BLaER1 (cell line): ENCODE measurements around the gene CHST15.

Experiments
- H3K27ac ChIP-seq: shearing (Covaris generic); formaldehyde crosslinking; 2 replicates; pipeline ENCODE4 v1.8.1; 2022
- H3K27me3 ChIP-seq: shearing (Covaris generic); formaldehyde crosslinking; 2 replicates; pipeline ENCODE4 v1.8.1; 2022
- H3K36me3 ChIP-seq: shearing (Covaris generic); formaldehyde crosslinking; 2 replicates; pipeline ENCODE4 v1.8.1; 2022
- H3K4me1 ChIP-seq: shearing (Covaris generic); formaldehyde crosslinking; 2 replicates; pipeline ENCODE4 v1.8.1; 2022
- H3K4me2 ChIP-seq: shearing (Covaris generic); formaldehyde crosslinking; 2 replicates; pipeline ENCODE4 v1.8.1; 2022
- H3K4me3 ChIP-seq: shearing (Covaris generic); formaldehyde crosslinking; 2 replicates; pipeline ENCODE4 v1.8.1; 2022
- H3K9ac ChIP-seq: shearing (Covaris generic); formaldehyde crosslinking; 2 replicates; pipeline ENCODE4 v1.8.1; 2022
- H3K9me3 ChIP-seq: shearing (Covaris generic); formaldehyde crosslinking; 2 replicates; pipeline ENCODE4 v1.8.1; 2022
- H4K20me1 ChIP-seq: shearing (Covaris generic); formaldehyde crosslinking; 2 replicates; pipeline ENCODE4 v1.8.1; 2022
- Cebpa-rat ChIP-seq: shearing (Covaris generic); IDR thresholded peaks from 2 replicates; pipeline ENCODE4 v1.8.1; 2022

The CHST15 gene

GRCh38 chr10:123990889-123991288 is 102.5 kb downstream of the CHST15 start:
- Histone ChIP-seq H3K36me3 (no peaks in the 10 kb centered on the region), H3K4me1 (peaks cover 19% of the 10 kb centered on the region), H4K20me1 (peaks cover 9% of the 10 kb centered on the region; the same call in 1 of the 2 replicates), H3K4me3 (no peak overlapping the region), H3K9ac (no peak overlapping the region), H3K27me3 (peaks cover 8% of the 10 kb centered on the region), H3K4me2 (no peak overlapping the region), H3K9me3 (peaks cover 9% of the 10 kb centered on the region; the same call in 1 of the 2 replicates), H3K27ac (no peak overlapping the region)
- no peak for TF ChIP-seq Cebpa-rat

- no peak overlapping the region for H3K4me2 ChIP-seq
- H3K27ac ChIP-seq: no peak overlapping the region
- peaks cover 9% of the 10 kb centered on the region for H3K9me3 ChIP-seq
- peaks cover 8% of the 10 kb centered on the region for H3K27me3 ChIP-seq
- H3K4me1 ChIP-seq: no peaks in the 10 kb centered on the region
- H3K4me3 ChIP-seq: no peak overlapping the region
- H3K36me3 ChIP-seq: no peaks in the 10 kb centered on the region
- no peak for TF ChIP-seq Cebpa-rat
- no peak overlapping the region for H3K9ac ChIP-seq
- no peaks in the 10 kb centered on the region for H4K20me1 ChIP-seq
These were observed 104.7 kb downstream of the CHST15 start for GRCh38 chr10:123988694-123989093.

GRCh38 chr10:123986736-123987135 is 106.7 kb downstream of the CHST15 start:
- H3K9me3 ChIP-seq: peaks cover 8% of the 10 kb centered on the region
- H4K20me1 ChIP-seq: no peaks in the 10 kb centered on the region
- no peaks in the 10 kb centered on the region for H3K36me3 ChIP-seq
- H3K4me2 ChIP-seq: no peak overlapping the region
- H3K27me3 ChIP-seq: peaks cover 2% of the 10 kb centered on the region
- H3K27ac ChIP-seq: no peak overlapping the region
- H3K9ac ChIP-seq: no peak overlapping the region
- TF ChIP-seq Cebpa-rat: no peak
- no peak overlapping the region for H3K4me3 ChIP-seq
- H3K4me1 ChIP-seq: no peaks in the 10 kb centered on the region

- Histone ChIP-seq H3K27ac (no peak overlapping the region), H3K9me3 (peaks cover 9% of the 10 kb centered on the region; the same call in 1 of the 2 replicates), H3K9ac (no peak overlapping the region), H3K4me1 (no peaks in the 10 kb centered on the region), H3K4me3 (no peak overlapping the region), H4K20me1 (no peaks in the 10 kb centered on the region), H3K27me3 (peaks cover 34% of the 10 kb centered on the region), H3K36me3 (no peaks in the 10 kb centered on the region), H3K4me2 (no peak overlapping the region)
- no peak for TF ChIP-seq Cebpa-rat
These were observed 119.0 kb downstream of the CHST15 start for GRCh38 chr10:123974406-123974805.

GRCh38 chr10:123972481-123973401 is 120.7 kb downstream of the CHST15 start:
- Histone ChIP-seq H3K4me1 (no peaks in the 10 kb centered on the region), H3K36me3 (no peaks in the 10 kb centered on the region), H3K4me3 (no peak overlapping the region), H3K4me2 (no peak overlapping the region), H3K9ac (no peak overlapping the region), H3K9me3 (peaks cover 9% of the 10 kb centered on the region; the same call in 1 of the 2 replicates), H4K20me1 (no peaks in the 10 kb centered on the region), H3K27ac (no peak overlapping the region), H3K27me3 (peaks cover 34% of the 10 kb centered on the region)
- TF ChIP-seq Cebpa-rat: no peak

GRCh38 chr10:123970927-123971286 is 122.5 kb downstream of the CHST15 start:
- Histone ChIP-seq H3K4me3 (no peak overlapping the region), H3K27me3 (peaks cover 34% of the 10 kb centered on the region)

GRCh38 chr10:123970207-123970926 is 123.0 kb downstream of the CHST15 start:
- Histone ChIP-seq H3K9me3 (peaks cover 4% of the 10 kb centered on the region; the same call in 1 of the 2 replicates), H3K4me2 (no peak overlapping the region), H3K27ac (no peak overlapping the region), H3K36me3 (no peaks in the 10 kb centered on the region), H3K4me1 (no peaks in the 10 kb centered on the region), H3K9ac (no peak overlapping the region), H3K4me3 (no peak overlapping the region), H4K20me1 (no peaks in the 10 kb centered on the region), H3K27me3 (peaks cover 34% of the 10 kb centered on the region)
- TF ChIP-seq Cebpa-rat: no peak

More at GRCh38 chr10:123970927-123971286, 122.5 kb downstream of the CHST15 start:
- Histone ChIP-seq H3K9me3 (peaks cover 4% of the 10 kb centered on the region; the same call in 1 of the 2 replicates), H3K36me3 (no peaks in the 10 kb centered on the region), H3K27ac (no peak overlapping the region), H3K4me1 (no peaks in the 10 kb centered on the region), H3K9ac (no peak overlapping the region), H3K4me2 (no peak overlapping the region), H4K20me1 (no peaks in the 10 kb centered on the region)
- no peak for TF ChIP-seq Cebpa-rat

GRCh38 chr10:123967626-123968243 is 125.7 kb downstream of the CHST15 start:
- Histone ChIP-seq H3K27me3 (peaks cover 11% of the 10 kb centered on the region), H4K20me1 (no peaks in the 10 kb centered on the region), H3K36me3 (no peaks in the 10 kb centered on the region), H3K9me3 (peaks cover 2% of the 10 kb centered on the region; the same call in 1 of the 2 replicates), H3K4me1 (peaks cover 8% of the 10 kb centered on the region), H3K4me2 (peak overlapping the region; percentile 40; the same call in 1 of the 2 replicates), H3K27ac (no peak overlapping the region), H3K4me3 (no peak overlapping the region), H3K9ac (no peak overlapping the region)
- TF ChIP-seq Cebpa-rat: no peak

GRCh38 chr10:123966896-123967231 is 126.5 kb downstream of the CHST15 start:
- Histone ChIP-seq H3K36me3 (no peaks in the 10 kb centered on the region), H3K27ac (no peak overlapping the region), H3K4me3 (no peak overlapping the region), H4K20me1 (no peaks in the 10 kb centered on the region), H3K27me3 (peaks cover 6% of the 10 kb centered on the region; the same call in 1 of the 2 replicates), H3K4me1 (peaks cover 8% of the 10 kb centered on the region), H3K4me2 (no peak overlapping the region), H3K9ac (no peak overlapping the region), H3K9me3 (no peaks in the 10 kb centered on the region)
- no peak for TF ChIP-seq Cebpa-rat
